RKO (cell line): Measurements from ENCODE around the gene KSR2.
"Not testable (repeated sequence)": the region's sequence is repeated elsewhere in the genome, so short reads cannot be mapped to it uniquely, and the experiment has no call there.

Source experiments
- DNase-seq: peaks from one replicate; pipeline ENCODE4 v3.0.0-alpha.2; 2016; ENCODE audit warnings: low spot score

KSR2 gene

GRCh38 chr12:117760990-117761389 is 207.8 kb downstream of the KSR2 start:
- no peak for DNase-seq

GRCh38 chr12:117750657-117751056 is 218.1 kb downstream of the KSR2 start:
- no peak for DNase-seq

GRCh38 chr12:117749431-117749830 is 219.4 kb downstream of the KSR2 start:
- DNase-seq: no peak

GRCh38 chr12:117746358-117746757 is 222.4 kb downstream of the KSR2 start:
- not testable (repeated sequence) for DNase-seq

- DNase-seq: no peak
These were observed 224.4 kb downstream of the KSR2 start for GRCh38 chr12:117744418-117744817.

GRCh38 chr12:117743761-117744160 is 225.0 kb downstream of the KSR2 start:
- DNase-seq: no peak

GRCh38 chr12:117742721-117743120 is 226.1 kb downstream of the KSR2 start:
- no peak for DNase-seq

- DNase-seq: no peak
These were observed 230.6 kb downstream of the KSR2 start for GRCh38 chr12:117738233-117738632.

- DNase-seq: no peak
These were observed 235.3 kb downstream of the KSR2 start for GRCh38 chr12:117733549-117733805.

GRCh38 chr12:117732761-117733548 is 235.8 kb downstream of the KSR2 start:
- no peak for DNase-seq

GRCh38 chr12:117731131-117731530 is 237.7 kb downstream of the KSR2 start:
- DNase-seq: not testable (repeated sequence)

- no peak for DNase-seq
These were observed 241.5 kb downstream of the KSR2 start for GRCh38 chr12:117727301-117727700.

- no peak for DNase-seq
These were observed 244.2 kb downstream of the KSR2 start for GRCh38 chr12:117724543-117724942.

- DNase-seq: no peak
These were observed 250.2 kb downstream of the KSR2 start for GRCh38 chr12:117718559-117718958.

GRCh38 chr12:117718141-117718540 is 250.6 kb downstream of the KSR2 start:
- DNase-seq: no peak

GRCh38 chr12:117714203-117714602 is 254.6 kb downstream of the KSR2 start:
- DNase-seq: no peak

- no peak for DNase-seq
These were observed 258.7 kb downstream of the KSR2 start for GRCh38 chr12:117710121-117710520.

GRCh38 chr12:117707861-117708260 is 260.9 kb downstream of the KSR2 start:
- DNase-seq: no peak

- no peak for DNase-seq
These were observed 265.2 kb downstream of the KSR2 start for GRCh38 chr12:117703584-117703983.

- DNase-seq: no peak
These were observed 266.0 kb downstream of the KSR2 start for GRCh38 chr12:117702741-117703140.

GRCh38 chr12:117699575-117699974 is 269.2 kb downstream of the KSR2 start:
- DNase-seq: peak; percentile 24

- no peak for DNase-seq
These were observed 269.7 kb downstream of the KSR2 start for GRCh38 chr12:117699118-117699517.

GRCh38 chr12:117695956-117696355 is 272.8 kb downstream of the KSR2 start:
- DNase-seq: no peak

GRCh38 chr12:117692512-117692911 is 276.3 kb downstream of the KSR2 start:
- no peak for DNase-seq
